Endothelial cell of hepatic sinusoid (primary cell): ENCODE measurements around the gene TGM4.
"Not testable (repeated sequence)": the region's sequence is repeated elsewhere in the genome, so short reads cannot be mapped to it uniquely, and the experiment has no call there.

Experiments used
- in situ Hi-C: cut with HindIII; loops from 2 replicates; pipeline ENCODE4 v1.10.0; 2017; ENCODE audit warnings: low sequenced_read_pairs

TGM4 gene

DNA sequence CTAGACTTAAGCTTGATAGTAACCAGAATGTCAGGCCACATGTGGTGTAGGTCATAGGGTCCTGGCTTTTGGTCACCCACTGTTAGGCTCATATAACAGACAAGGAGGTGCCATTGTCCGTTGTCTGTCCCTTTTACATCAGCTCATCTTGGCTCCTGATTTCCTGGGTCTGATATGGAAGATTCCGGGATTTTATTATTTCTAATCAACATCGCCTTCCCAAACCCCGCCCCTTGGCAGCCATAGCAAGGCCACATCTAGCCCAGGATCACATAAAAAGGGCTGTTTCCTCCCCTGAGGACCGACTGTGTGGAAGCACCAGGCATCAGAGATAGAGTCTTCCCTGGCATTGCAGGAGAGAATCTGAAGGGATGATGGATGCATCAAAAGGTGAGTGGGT, at the start of gene TGM4:
Gene TGM4, plus strand, starts transcription at position 301 of the 400 bp plus-strand sequence. Its CDS starts 71 bp downstream, at position 372.
- in situ Hi-C loops: loop anchor here (5.0 kb wide), 1 partner anchor 38 kb away; no protein-coding TSS in a partner anchor

DNA sequence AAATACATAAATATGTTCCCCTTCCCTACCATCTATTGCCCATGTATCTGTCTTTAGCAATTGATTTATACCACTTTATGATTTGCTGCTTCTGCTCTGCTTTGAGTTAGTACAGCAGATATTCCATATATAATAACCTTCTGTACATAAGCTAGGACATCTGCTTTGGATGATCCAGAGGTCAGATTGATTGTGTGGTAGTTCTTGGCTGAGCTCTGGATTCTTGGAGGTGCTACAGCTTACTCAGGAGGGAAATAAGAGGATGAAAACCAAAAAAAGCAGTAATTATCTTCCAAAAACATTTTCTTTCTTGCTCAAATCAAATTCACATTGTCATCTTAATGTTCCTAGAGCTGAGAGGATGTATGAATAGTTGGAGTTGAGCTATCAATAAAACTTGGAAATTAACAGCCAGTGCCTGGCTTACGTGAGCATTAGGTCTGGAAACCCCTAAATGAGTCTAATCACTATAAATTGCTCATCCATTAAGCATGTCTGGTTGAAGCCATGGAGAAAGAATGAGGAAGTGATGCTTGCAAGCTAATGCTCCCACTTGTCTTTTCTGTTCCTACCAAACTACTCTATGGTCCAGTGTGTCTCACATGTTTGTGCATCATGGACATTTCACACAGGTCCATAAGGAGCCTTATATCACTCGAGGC, 49.0 kb upstream of the TGM4 start:
- in situ Hi-C loops: no loop called here

DNA sequence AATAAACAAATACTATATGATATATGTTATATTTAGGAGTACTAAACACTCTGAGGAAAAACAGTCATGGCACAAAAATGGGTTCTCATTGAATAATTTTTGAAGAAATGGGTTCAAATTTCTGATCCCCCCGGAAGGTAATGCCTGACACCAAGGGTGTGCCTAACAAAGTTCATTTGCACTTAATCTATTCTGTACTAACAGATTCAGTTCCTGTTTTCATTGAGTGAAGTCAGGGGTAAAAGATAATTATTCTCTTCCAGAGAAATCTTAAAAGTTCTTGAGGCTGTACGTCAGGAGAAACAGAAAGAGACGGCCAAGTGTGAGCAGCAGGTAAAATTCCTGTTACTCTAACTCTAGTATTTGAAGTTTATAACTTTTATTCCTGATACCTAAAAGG, 47.2 kb upstream of the TGM4 start:
- in situ Hi-C loops: no loop called here

DNA sequence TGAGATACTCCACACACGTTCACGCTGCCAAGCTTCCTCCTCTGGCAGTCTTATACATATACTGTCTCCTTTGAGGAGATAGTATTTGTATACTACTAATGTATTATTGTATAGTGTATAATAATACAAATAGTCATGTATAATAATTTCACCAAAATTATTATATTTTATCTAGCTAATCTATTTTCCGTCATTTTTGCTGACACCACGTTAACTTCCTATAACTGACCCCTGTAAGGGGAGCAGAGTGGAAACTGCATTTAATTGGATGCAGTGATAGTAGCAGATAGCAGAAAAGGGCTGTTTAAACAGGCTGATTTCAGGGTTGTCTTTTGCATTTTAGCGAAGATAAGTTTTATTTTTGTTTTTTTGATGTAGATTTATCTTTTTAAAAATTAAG, 43.2 kb upstream of the TGM4 start:
- in situ Hi-C loops: no loop called here

DNA sequence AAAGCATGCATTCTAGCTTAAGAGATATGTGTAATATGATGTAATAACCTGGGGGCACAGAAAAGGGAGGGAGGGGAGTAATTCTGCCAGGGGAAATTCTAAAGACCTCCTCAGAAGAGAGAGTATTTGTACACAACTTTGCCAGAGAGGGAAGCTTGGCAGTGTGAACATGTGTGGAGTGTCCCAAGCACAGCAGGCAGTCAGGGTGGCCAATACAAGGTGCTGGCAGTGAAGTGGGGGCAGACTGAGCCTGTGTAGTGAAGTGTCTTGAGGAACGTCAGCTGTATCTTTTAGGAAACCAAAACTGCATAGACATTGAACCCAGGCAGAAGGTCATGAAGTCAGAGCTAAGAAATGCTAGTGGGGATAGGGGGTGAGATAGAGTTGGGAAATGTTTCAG, 42.4 kb upstream of the TGM4 start:
- in situ Hi-C loops: no loop called here

DNA sequence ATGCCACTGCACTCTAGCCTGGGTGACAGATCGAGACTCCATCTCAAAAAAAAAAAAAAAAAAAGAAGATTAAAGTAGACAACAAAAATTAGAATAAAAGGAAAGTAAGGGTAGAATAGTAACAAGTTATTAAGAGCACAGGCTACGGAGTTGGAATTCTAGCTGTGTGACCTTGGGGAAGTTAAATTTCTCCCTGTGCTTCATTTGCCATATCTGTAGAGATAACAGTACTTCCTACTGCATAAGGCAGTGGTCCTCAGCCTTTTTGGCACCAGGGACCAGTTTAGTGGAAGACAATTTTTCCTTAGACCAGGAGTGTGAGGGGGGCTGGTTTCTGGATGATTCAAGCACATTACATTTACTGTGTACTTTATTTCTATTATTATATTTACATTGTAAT, 41.4 kb upstream of the TGM4 start:
- in situ Hi-C loops: no loop called here

DNA sequence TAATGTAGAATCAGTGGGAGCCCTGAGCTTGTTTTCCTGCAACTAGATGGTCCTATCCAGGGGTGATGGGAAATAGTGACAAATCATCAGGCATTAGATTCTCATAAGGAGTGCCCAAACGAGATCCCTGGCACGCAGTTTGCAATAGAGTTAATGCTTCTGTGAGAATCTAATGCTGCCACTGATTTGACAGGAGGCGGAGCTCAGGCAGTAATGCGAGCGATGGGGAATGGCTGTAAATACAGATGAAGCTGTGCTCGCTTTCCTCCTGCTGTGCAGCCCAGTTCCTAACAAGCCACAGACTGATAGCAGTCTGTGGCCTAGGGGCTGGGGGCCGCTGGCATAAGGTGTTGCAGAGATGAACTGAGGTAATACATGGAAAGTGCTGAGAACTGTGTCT, 41.0 kb upstream of the TGM4 start:
- in situ Hi-C loops: no loop called here

DNA sequence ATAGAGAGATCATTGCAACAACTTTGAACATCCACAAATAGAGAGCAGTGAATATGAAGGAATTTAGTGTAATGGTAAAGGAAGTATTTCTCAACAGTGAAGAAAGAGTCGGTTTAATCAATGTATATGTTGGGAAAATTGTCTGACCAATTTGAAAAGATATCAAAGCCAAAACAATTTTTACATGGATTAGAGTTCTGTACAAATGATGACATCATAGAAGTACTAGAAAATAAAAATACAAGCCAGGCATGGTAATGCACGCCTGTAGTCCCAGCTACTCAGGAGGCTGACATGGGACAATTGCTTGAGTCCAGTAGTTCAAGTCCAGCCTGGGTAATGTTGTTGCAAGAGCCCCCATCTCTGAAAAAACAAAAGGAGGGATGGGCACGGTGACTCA, 38.7 kb upstream of the TGM4 start:
- in situ Hi-C loops: no loop called here

DNA sequence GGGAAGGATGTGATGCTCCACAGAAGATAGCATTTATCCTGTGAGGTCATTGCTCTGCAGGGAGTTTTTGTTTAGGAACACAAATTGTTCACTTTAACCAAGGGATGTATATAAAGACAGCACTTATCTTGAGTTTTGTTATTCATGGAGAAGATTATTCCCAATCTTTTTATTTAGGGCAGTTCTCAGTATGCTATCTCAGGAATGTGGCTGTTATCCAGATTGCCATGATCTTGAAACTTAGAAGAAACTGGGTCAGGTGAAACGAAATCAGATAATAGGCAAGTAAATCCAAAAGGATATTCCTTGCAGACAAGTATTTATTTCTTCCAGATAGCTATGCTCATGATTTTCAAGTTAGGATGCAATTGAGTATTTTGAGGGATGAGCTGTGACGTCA, 32.0 kb upstream of the TGM4 start:
- in situ Hi-C loops: loop anchor here (5.0 kb wide), 1 partner anchor 40 kb away; no protein-coding TSS in a partner anchor

DNA sequence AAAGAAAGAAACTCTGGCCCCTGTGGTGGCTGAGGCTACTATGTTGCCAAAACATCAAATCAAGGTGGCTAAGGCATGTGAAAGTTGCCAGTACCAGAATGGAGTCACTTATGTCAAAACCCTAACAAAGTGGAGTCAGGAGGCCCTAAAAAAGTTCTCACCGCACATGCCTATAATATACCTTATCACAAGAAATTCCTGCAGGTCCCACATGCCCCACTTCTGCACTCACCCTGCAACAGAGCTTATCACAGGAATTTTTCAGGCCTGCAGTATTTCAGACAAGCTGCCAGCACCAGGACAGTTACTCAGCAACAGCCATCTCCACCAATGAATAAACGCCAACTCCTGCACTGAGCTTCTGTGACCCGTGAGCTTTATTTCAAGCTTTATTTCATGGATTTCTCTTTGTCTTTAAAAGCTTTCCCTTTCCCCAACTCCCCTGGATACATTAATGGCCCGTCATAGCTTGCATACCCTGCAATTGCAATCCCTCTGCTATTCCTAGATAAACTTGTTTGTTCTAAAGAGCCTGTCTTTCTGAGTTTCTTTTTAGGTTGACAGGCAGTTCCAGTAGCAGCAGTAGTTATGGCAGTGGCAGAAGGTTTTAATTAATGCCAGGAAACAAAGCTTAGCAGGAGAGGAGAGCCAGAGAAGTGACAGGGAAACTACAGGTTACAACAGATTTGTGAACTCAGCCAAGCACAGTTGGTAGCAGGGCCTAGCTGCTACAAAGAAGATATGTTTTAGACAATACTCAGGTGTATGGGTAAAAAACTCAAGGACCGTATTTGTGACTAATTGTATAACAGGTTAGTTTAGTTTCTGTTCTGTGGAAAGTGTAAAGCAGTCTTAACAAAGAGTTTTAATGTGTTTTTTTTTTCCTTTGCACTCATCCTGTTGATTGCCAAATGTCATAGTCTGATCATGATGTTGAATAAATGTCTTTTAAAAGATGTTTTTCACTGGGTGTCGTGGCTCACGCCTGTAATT, 28.6 kb upstream of the TGM4 start:
- in situ Hi-C loops: no loop called here

DNA sequence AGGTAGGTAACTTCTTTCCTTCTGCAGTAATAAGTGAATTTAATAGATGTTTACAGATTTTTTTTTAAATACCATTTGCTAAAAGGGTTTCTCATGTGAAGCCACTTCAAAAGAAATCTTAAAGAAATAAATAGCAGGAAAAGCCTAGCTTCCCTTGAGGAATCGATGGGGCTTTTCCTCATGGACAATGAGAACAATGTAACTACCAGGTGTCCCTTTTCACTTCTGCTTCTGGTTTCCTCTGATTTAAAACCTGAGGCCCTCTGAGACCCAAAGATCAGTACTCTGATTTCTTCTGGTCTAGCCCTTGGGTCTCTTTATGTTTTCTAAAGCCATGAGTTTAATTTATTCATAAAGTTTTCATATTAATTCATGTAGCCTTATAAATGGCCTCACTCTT, 25.8 kb upstream of the TGM4 start:
- in situ Hi-C loops: no loop called here

DNA sequence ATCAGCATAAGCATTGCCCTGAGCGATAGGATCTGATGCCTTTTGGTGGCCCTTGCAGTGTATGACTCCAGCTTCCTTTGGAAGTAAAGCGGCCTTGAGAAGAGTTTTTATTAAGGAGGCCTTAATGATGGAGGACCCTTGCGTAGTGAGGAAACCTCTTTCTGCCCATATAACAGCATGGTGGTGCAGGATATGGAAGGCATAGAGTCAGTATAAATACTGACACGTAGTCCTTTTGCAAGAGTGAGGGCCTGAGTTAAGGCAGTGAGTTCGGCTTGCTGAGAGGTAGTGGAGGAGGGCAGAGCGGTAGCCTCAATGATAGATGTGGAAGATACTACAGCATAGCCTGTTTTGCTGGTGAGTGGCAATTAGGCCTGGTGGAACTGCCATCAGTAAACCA, 17.7 kb upstream of the TGM4 start:
- in situ Hi-C loops: not testable (repeated sequence)

DNA sequence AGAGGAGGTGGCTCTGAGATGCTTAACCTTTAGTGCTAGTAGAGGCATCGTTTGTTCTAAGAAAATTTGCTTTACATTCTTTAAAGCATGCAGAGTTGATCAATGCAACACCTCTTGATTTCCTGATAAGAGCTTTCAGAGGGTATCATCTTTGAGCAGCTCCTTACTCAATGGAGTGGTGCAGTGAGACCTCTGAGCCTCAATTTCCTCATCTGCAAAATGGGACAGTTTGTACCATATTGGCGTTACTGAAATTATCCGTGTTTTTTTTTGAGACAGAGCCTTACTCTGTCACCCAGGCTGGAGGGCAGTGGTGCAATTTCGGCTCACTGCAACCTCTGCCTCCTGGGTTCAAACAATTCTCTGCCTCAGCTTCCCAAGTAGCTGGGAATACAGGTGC, 14.3 kb upstream of the TGM4 start:
- in situ Hi-C loops: no loop called here

DNA sequence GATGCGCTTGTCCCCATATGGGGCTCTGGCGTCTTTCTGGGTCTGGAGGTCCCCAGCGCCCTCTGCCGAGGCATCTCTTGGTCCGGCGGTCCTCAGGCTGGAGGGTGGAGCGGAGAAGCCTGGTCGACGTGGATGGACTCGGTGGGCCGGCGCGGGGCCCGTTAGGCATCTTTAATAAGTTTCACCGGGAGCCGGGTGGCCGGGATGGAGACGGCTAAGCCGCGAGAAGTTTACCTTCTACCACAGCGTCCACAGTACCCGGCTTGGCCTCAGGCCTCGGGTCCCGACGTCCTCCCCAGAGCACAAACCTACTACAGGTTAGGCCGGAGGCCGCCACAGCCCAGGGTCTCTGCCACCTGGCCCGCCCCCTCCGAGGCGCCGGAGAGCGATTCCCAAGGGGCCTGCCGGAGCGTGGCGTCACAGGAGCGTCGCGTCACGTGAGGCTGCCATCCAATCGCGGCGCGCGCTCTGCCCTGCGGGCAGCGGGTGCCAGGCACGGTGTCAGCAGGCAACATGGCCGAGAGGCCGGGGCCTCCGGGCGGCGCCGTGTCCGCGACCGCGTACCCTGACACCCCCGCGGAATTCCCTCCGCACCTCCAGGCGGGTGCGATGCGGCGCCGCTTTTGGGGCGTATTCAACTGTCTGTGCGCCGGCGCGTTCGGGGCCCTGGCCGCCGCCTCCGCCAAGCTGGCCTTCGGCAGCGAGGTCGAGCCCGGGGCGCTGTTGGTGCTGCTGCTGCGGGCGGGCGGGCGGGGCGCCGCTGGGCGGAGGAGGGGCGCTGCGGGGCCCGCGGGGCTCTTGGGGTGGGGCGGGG, 12.8 kb upstream of the TGM4 start, which contains the start of gene TMEM42:
Gene TMEM42, plus strand, starts transcription at position 501 of the 814 bp plus-strand sequence. Its CDS starts 13 bp downstream, at position 514.
- in situ Hi-C loops: no loop called here

DNA sequence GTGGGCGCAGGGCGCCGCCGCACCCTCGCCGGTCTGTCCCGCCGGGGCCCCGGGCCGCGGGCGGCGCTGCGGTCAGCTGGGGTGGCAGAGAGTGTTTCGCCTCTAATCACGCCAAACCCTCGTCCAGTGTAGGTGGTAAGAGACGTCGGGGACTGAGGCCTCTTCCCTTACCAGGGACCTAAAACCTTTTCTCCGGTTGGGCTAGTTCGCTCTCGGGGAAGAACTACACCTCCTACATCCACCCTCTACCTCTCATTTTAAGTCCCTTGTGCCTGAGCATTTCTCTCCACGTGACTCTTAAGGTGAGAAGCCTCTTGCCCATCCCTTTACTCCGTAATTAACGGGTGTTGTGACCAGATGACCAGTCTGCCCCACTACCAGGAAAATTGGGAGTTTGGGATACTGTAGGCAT, 12.2 kb upstream of the TGM4 start:
- in situ Hi-C loops: no loop called here

DNA sequence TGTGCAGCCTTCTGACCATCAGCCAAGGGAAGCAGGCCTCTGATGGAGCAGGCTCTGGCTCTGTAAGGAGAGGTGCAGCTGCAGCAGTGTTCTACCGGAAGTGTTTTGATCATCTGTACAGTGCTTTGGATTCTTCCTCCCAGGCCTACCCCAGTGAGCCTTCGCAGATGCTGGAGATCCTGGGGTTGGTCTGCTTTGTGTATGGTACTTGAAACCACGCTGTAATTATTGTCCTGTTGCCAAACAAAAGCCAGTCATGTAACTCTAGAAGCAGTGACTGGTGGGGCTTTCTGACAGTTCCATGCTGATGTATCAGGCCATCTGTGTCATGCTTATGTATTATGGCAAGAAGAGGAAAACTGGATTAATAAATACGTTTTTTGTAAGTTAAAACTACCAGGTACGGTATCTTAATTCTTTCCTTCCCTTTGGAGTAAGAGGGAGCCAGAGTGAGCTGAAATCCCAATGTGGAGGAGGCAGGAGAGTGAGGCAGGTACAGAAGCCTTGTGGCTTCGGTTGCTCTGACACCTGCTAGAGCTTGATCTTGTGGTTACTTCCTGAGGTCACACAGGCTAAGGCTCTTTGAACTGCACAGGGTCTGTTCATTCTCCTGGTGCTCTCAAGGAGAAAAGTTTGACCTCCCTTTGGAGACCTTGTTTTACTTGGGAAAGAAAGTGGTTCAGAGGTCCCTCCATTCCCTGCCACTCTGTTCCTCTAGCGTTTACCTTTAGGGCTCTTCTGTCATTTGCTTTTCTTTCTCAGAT, 9.0 kb upstream of the TGM4 start:
- in situ Hi-C loops: no loop called here

DNA sequence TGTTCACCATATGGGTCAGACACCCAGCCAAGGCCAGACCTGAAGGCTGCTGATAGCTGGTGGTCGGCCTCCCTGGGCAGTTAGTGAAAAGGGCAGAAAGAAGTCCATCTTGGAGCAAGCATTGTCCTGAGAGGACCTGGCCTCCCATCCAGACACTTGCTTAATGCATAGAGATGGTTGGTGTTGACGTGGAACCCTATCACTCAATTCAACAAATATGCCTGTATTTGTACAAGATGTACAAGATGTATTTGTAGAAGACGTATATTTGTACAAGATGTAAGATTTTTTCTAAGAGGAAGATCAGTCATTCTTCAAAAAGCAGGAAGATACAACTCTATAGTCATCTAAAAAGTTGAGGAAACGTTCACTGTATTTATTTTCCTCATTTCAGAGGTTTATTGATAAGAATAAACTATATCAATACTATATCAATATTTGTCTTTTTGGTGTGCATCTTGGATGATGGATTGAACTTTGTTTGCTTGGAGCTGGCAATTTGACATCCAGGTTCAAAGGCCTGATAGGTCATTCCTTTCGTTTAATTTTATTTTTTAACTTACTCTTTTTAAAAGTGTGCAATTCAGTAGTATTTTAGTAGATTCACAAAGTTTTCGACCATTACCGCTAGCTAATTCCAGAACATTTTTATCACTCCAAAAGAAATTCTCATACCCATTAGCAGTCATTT, 6.8 kb upstream of the TGM4 start:
- in situ Hi-C loops: no loop called here

DNA sequence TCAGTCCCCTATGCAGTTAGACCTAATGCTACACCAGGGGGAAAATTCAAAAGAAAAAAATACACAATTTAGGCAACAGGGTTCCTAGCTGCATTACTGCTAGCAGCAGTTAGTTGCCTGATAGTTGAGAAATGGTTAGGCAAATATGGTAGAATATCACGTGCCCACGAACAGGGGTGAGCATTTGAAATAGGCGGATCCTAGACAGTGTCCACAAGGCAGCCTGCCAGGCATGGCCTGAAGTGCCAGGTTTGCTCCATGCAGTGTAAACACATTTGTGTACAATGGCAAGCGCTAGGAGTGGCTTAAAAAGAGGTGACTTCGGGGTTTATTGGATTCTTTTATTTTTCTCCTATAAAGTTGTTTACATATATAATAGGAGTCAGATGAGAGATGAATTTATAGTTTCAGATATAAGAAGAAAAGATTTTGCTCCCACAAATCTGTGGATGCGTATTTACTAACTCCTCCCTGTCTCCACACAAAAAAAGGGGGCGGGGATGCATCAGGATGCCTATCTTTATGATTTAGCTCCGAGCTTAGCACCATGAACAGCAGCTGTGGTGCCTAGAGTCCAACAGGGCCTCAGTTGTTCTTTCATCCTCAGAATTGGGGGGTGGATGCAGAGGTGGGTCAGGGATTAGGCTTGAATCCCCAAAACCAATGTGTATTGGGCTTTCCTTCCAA, 3.9 kb upstream of the TGM4 start:
- in situ Hi-C loops: loop anchor here (5.0 kb wide), 1 partner anchor 42 kb away; no protein-coding TSS in a partner anchor

DNA sequence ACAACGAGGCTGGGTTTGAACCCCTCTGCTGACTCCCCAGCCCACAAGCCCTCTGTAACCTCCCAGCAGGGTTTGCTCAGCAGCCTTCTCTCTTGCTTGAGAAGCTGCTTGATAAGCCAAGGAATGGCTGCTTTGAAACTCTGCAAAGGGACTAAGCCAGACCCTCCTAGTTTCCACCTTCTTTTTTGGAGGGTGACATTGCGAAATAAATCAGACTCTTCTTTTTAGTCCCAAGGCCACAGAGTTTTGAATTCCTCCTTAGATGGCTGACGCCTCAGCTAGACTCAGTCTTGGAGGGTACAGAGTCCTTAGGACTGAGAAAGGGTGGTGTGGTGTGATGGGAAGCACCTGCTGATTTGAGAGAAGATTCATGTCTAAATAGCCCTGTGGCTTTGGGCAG, 1.2 kb downstream of the TGM4 start:
- in situ Hi-C loops: no loop called here
